ENCODE data around the gene SGCG. TPM values are rescaled to one million over a fixed set of nuclear protein-coding genes. Genes with fewer than 3 reads are reported as not detected.
"Not testable (repeated sequence)": the region's sequence is repeated elsewhere in the genome, so short reads cannot be mapped to it uniquely, and the experiment has no call there.

The SGCG gene
- total RNA-seq, 1 donor from 2014 or later, result 0.10 TPM

- no peak for DNase-seq (ENCODE audit: low read depth)
These were observed 31.9 kb downstream of the SGCG start for GRCh38 chr13:23212671-23213070.

GRCh38 chr13:23231241-23231640 is 50.5 kb downstream of the SGCG start:
- no peak for DNase-seq (ENCODE audit: low read depth)

GRCh38 chr13:23235994-23236393 is 55.2 kb downstream of the SGCG start:
- no peak for DNase-seq (ENCODE audit: low read depth)

DNA sequence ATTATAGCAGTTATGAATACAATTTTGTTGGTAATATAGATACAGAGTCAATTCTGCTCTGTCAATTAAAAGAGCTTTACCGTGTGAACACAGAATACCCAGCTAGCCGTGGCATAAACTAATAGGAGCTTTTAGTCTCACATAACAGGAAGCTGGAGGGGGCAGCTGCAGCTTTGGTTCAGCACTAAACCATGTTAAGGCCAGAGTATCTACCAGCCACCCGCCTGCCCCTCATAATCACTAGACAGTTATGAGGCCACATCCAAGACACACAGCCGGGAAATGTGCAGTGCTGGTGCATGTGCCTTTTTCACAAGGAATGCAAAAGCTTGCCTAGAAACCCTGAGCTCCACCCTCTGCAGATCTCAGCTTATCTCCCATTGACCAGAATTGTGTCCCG is 62.3 kb downstream of the SGCG start:
- DNase-seq (ENCODE audit: low read depth), result no peak

DNA sequence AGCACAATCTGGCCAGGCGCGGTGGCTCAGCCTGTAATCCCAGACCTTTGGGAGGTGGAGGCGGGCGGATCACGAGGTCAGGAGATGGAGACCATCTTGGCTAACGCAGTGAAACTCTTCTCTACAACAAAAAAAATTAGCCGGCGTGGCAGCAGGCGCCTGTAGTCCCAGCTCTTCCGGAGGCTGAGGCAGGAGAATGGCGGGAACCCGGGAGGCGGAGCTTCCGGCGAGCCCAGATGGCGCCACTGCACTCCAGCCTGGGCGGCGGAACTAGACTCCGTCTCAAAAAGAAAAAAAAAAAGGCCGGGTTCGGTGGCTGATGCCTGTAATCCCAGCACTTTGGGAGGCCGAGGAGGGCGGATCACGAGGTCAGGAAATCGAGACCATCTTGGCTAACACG is 67.6 kb downstream of the SGCG start:
- not testable (repeated sequence) for DNase-seq (ENCODE audit: low read depth)

GRCh38 chr13:23254506-23254905 is 73.7 kb downstream of the SGCG start:
- DNase-seq (ENCODE audit: low read depth), result no peak

GRCh38 chr13:23267571-23267970 is 86.8 kb downstream of the SGCG start:
- no peak for DNase-seq (ENCODE audit: low read depth)

DNA sequence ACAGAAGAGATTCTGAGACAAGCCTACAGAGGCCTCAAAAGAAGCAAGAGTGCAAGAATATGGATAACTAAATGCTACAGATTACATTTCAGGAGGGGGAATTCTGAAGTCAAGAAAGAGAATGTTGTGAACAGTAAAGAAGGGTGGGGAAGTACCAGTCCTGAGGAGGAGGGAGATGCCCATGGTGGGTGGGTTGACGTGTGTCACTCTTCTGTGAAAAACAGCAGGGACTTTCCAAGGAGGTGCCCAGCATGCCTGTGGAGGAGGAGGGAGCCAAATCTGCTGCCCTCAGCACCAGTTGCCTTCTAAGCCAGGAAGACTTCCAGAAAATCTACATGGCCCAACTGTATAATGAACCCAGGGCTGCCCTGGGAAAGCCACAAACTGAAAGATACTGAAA is 87.7 kb downstream of the SGCG start:
- DNase-seq (ENCODE audit: low read depth), result no peak

DNA sequence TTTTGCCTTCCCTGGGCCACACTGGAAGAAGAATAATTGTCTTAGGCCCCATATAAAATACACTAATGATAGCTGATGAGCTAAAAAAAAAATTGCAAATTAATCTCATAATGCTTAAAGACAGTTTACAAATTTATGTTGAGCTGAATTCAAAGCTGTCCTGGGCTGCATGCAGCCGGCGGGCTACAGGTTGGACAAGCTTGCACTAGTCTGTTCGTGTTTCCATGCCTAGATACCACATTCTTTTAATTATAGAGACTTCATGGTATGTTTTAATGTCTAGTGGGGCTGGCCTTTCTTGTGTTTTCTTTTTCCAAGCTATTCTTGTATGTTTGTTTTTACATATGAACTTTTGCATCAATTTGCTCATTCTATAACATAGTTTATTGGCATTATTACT is 90.6 kb downstream of the SGCG start:
- no peak for DNase-seq (ENCODE audit: low read depth)

GRCh38 chr13:23273498-23273897 is 92.7 kb downstream of the SGCG start:
- DNase-seq (ENCODE audit: low read depth), result no peak

GRCh38 chr13:23279321-23279720 is 98.5 kb downstream of the SGCG start:
- no peak for DNase-seq (ENCODE audit: low read depth)

DNA sequence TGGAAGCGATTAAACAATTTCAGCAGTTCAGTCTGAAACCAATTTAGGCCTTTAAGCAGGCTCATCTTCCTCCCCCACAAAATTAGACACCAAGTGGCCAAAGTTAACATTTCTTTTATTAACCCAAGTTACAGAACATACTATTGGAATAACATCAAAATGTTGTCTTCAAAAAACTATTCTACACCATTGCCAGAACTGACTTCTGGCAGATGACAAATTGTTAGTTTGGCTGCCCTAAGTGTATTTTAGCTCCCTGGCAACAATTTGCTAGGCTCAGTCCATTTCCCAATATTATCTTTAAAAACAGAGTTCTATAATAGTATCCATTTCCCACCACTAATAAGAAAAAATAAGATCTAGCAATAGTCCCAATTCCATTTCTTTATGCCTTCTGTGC is 107.8 kb downstream of the SGCG start:
- no peak for DNase-seq (ENCODE audit: low read depth)

GRCh38 chr13:23288995-23289394 is 108.2 kb downstream of the SGCG start:
- no peak for DNase-seq (ENCODE audit: low read depth)

- no peak for DNase-seq (ENCODE audit: low read depth)
These were observed 109.2 kb downstream of the SGCG start for GRCh38 chr13:23289917-23290357.

DNA sequence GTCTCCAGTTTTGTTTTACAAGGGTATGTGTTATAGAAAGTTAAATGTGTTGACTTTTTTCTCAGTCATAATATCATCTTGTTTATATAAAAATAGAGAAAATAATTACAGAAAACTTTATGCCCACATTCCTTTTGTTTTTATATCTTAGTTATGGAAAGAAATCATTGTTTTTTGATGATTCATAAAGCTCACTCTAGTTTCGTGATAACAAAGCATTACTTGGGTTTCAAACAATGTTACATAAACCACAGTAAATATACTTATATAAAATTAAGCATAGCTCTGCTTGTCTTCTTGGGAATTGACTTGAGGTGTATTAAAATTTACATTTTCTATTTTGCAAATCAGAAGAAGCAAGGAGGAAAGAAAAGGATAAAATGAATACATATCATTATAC is 111.8 kb downstream of the SGCG start:
- DNase-seq (ENCODE audit: low read depth), result no peak

DNA sequence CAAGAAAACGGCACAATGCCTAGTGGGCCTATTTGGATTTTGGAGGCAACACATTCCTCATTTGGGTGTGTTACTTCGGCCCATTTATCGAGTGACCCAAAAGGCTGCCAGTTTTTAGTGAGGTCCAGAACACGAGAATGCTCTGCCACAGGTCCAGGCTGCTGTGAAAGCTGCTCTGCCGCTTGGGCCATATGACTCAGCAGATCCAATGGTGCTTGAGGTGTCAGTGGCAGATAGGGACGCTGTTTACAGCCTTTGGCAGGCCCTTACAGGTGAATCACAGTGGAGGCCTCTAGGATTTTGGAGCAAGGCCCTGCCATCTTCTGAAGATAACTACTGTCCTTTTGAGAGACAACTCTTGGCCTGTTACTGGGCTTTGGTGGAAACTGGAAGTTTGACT is 134.1 kb downstream of the SGCG start:
- not testable (repeated sequence) for DNase-seq (ENCODE audit: low read depth)

DNA sequence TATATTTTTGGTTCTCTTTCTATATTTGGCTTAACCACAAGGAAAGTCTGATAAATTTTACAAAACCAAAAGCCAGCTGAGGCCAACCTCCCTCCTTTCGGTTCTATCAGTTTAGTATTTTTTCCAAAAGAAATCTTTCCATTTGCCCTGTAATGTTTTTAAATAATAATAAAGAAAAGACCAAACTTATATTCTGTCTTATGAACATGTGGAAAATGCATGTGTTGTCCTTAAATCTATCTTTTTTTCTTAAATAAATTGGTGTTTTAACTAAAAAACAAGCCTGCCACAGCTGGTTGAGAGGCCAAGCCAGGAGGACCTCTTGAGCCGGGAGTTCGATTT is 139.1 kb downstream of the SGCG start:
- DNase-seq (ENCODE audit: low read depth), result no peak

DNA sequence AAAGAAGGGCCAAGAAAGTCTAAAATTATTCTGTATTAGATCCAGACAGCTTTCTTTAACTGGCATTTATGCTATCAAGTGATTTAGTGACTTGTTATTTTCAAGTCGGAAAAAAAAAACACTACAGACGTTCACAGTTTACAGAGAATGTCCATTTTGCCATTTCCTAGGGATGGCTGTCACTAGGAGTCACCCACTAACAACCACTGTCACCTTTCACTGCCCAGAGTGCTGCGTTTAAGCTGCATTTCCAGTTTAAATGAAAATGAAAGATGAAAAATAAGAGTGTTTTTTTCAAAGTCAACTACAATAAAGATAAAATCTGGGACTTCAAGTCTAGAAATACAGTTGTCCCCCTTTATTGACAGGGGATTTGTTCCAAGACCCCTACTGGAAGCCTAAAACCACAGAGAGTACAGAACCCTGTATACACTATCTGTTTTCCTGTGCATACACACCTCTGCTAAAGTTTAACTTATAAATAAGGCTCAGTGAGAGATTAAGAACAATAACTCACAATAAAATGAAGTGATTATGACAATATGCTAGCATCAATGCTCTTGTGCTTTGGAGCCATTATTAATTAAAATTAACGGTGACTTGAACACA is 140.3 kb downstream of the SGCG start:
- no peak for DNase-seq (ENCODE audit: low read depth)

- DNase-seq (ENCODE audit: low read depth), result peak; percentile 89
These were observed 140.9 kb downstream of the SGCG start for GRCh38 chr13:23321535-23322241.

GRCh38 chr13:23322353-23323336 is 141.9 kb downstream of the SGCG start:
- no peak for DNase-seq (ENCODE audit: low read depth)

DNA sequence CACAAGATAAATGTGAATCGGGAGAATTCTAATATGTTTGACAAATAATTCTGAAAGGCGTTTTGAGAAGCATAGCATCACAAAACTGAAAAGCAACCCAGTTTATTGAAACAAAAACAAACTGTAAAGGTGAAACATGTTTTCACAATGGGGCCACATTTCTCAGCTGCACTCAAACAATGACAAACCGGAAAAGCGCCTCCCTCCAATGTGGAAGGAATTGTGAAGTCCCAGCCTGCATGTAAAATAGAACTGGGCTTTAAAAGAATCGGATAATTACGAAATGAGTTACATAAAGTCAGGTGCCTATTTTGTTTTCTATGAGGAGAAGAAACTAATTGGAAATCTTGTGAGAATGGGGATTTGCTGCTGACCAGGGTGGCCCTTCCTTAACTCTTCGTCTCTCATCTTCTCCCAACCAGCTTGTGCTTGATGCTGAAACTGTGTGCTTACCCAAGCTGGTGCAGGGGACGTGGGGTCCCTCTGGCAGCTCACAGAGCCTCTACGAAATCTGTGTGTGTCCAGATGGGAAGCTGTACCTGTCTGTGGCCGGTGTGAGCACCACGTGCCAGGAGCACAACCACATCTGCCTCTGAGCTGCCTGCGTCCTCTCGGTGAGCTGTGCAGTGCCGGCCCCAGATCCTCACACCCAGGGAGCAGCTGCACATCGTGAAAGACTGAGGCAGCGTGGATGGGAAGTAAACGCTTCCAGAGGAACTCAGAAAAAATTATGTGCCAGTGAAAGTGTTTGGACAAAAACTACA is 143.3 kb downstream of the SGCG start:
- DNase-seq (ENCODE audit: low read depth), result no peak

- DNase-seq (ENCODE audit: low read depth), result no peak
These were observed 144.4 kb downstream of the SGCG start for GRCh38 chr13:23325191-23325590.
